Ovary (tissue), 9 donors: ENCODE results near the gene RABAC1. TPM values are rescaled to one million over a fixed set of nuclear protein-coding genes. Genes with fewer than 3 reads are reported as not detected.

Experiments used
- DNase-seq, 5 donors: peaks; one replicate each; pipeline ENCODE4 v3.0.0-alpha.2; 2019 to 2020
- H3K27ac ChIP-seq, 2 donors: fragments of 200-600 bp; one replicate each; pipeline versions ENCODE4 v1.5.1 to v1.8.0; 2019 to 2022
- H3K27me3 ChIP-seq: fragments of 200-600 bp; one replicate; pipeline ENCODE4 v1.8.0; 2022
- H3K36me3 ChIP-seq: fragments of 200-600 bp; sonication (generic); one replicate; pipeline ENCODE4 v1.5.1; 2019
- H3K4me1 ChIP-seq: one replicate; pipeline ENCODE4 v1.8.1; 2013; ENCODE audit warnings: mild to moderate bottlenecking, moderate library complexity; ENCODE audit not compliant: insufficient read depth
- H3K4me3 ChIP-seq: fragments of 200-600 bp; sonication (generic); one replicate; pipeline ENCODE4 v1.5.1; 2017
- H3K9me3 ChIP-seq, 2 donors: fragments of 200-600 bp in 1 of 2; sonication (generic) in 1 of 2; one replicate each; pipeline versions ENCODE4 v1.5.1 to v1.8.1; 2013 to 2019; ENCODE audit warnings: mild to moderate bottlenecking in 1 of 2, moderate library complexity in 1 of 2
- EP300 ChIP-seq: sonication (generic); formaldehyde crosslinking; IDR thresholded peaks from one replicate; pipeline ENCODE4 v1.6.1; 2017; ENCODE audit warnings: antibody characterized with exemption
- POLR2A ChIP-seq: fragments of 450-650 bp; IDR thresholded peaks from one replicate; pipeline ENCODE4 v1.6.1; 2017; ENCODE audit warnings: antibody characterized with exemption, mild to moderate bottlenecking, moderate library complexity
- WGBS, 3 donors: extraction: QIAGEN DNeasy Blood & Tissue Kit in 1 of 3; methylation state at CpG; one replicate each; pipeline versions ENCODE4 v1.1.5 to v1.1.7; 2013 to 2017; 5-methylcytosine and 5-hydroxymethylcytosine counted together
- intact Hi-C, 4 donors: fragments of 100-400 bp; cut with DNase I; formaldehyde crosslinking; loops; one replicate each; pipeline versions ENCODE4 v1.11.0 to v1.15.1; 2022 to 2023
- polyA plus RNA-seq, 2 donors: library from polyadenylated mRNA; stranded (reverse); fragments of 200-250 nt in 1 of 2; fragments of 350-450 nt in 1 of 2; fragmentation: Illumina TruSeq in 1 of 2; extraction: RNeasy Lipid Tissue Mini Kit (QIAGEN cat#74804) in 1 of 2; gene quantifications; one replicate each; pipeline ENCODE4 v1.2.3, GENCODE V29; 2013 to 2014
- total RNA-seq, 7 donors: library from RNA; depleted of rRNA in 2 of 7; stranded (reverse); fragments of >200 nt in 2 of 7; fragmentation: NEBNext Ultra II Directional in 3 of 7; extraction: Animal tissue kit (Norgen Biotek cat#: 25700) in 3 of 7; gene quantifications; one replicate each; pipeline versions ENCODE4 v1.1.0 to v1.2.4, GENCODE V29; 2016 to 2023
- TF ChIP-seq, protein P1 (sequence below), 3 donors: fragments of 450-650 bp in 2 of 3; fragments of 200-600 bp in 1 of 3; IDR thresholded peaks; one replicate each; pipeline versions ENCODE4 v1.5.1 to v1.8.0; 2016 to 2022; ENCODE audit warnings: antibody characterized with exemption in 3 of 3, mild to moderate bottlenecking in 1 of 3
- donor health status: DM: no; HTN: no; CAD: no; lungs with moderate emphysema.
- donor health status: DM: no; HTN: no; CAD: no.
- donor health status: Bipolar disorder and iron deficiency.
- donor health status: DM: yes; HTN: yes; CAD: no.
- donor health status: DM: no; HTN: no; CAD: no.
- donor health status: DM: yes; HTN: yes; CAD: no.

RABAC1 gene
- total and polyA plus RNA-seq, 9 donors: 21.2 to 224 (median 147) TPM

DNA sequence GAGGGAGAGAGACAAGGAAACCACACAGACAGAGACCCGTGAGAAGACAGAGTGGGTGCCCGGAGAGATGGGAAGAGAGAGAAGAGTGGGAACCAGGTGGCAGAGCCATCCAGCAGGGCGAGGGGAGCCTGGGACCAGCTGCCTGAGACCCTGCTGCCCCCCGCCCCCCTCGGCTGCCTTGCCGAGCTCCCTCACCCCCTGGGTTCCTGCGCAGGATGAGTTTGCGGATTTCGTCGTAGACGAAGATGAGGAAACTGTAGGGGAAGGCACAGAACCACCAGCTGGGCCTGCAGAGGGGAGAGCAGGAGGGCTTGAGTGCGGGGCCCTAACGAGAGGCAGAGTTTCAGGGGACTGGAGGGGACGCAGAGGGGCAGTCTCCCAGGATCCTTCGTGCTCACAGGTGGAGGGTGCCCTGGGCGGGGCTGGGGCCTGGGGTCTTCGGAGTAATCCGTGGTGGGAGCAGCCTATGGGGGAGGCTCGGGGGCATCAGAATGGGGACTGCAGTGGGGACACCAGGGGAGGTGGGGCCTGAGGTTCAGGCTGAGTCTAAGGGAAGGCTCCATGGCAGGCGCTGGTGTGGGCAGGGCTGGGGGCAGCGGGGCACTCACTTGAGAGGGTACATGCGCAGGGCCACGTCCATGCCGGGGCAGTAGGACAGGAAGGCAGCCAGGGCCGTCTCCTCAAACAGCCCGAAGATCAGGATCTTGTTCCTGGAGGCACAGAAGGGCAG lies 8.1 kb upstream of the RABAC1 start:
- TF ChIP-seq EP300: no peak
- no peak for TF ChIP-seq POLR2A
- TF ChIP-seq, protein P1, sequence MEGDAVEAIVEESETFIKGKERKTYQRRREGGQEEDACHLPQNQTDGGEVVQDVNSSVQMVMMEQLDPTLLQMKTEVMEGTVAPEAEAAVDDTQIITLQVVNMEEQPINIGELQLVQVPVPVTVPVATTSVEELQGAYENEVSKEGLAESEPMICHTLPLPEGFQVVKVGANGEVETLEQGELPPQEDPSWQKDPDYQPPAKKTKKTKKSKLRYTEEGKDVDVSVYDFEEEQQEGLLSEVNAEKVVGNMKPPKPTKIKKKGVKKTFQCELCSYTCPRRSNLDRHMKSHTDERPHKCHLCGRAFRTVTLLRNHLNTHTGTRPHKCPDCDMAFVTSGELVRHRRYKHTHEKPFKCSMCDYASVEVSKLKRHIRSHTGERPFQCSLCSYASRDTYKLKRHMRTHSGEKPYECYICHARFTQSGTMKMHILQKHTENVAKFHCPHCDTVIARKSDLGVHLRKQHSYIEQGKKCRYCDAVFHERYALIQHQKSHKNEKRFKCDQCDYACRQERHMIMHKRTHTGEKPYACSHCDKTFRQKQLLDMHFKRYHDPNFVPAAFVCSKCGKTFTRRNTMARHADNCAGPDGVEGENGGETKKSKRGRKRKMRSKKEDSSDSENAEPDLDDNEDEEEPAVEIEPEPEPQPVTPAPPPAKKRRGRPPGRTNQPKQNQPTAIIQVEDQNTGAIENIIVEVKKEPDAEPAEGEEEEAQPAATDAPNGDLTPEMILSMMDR (IDR thresholded peaks at IDR 0.05): no peak
- no peaks in the 10 kb centered on the region for H3K36me3 ChIP-seq
- intact Hi-C loops: no loop called here
- no peaks in the 10 kb centered on the region for H3K4me1 ChIP-seq
- H3K27me3 ChIP-seq: no peaks in the 10 kb centered on the region
- WGBS, 3 donors: 62 to 64% (median 63%) methylated on average over 25 to 26 of the region's 26 CpGs
- no peaks in the 10 kb centered on the region for H3K9me3 ChIP-seq
- H3K4me3 ChIP-seq: no peak overlapping the region
- DNase-seq: no peak
- H3K27ac ChIP-seq: no peak overlapping the region

- no peak for DNase-seq
- intact Hi-C loops: no loop called here
- Histone ChIP-seq H3K27me3 (no peaks in the 10 kb centered on the region), H3K4me1 (no peaks in the 10 kb centered on the region), H3K9me3 (no peaks in the 10 kb centered on the region), H3K27ac (no peak overlapping the region), H3K4me3 (no peak overlapping the region), H3K36me3 (no peaks in the 10 kb centered on the region)
- no peak for TF ChIP-seq EP300
- TF ChIP-seq POLR2A: no peak
- TF ChIP-seq, protein P1 (IDR thresholded peaks at IDR 0.05): no peak
- whole genome bisulfite sequencing, 3 donors: 66 to 72% (median 70%) methylated on average over 5 of the region's 5 CpGs
Observed at GRCh38 chr19:41965106-41965505, 6.0 kb upstream of the RABAC1 start.

- intact Hi-C loops: no loop called here
- Histone ChIP-seq H3K4me3 (no peak overlapping the region), H3K36me3 (no peaks in the 10 kb centered on the region), H3K4me1 (peaks cover 1% of the 10 kb centered on the region), H3K9me3 (no peaks in the 10 kb centered on the region), H3K27ac (no peak overlapping the region), H3K27me3 (no peaks in the 10 kb centered on the region)
- no peak for DNase-seq
- WGBS, 3 donors: 95 to 98% (median 97%) methylated on average over 5 of the region's 5 CpGs
- TF ChIP-seq EP300: no peak
- TF ChIP-seq POLR2A: no peak
- TF ChIP-seq, protein P1 (IDR thresholded peaks at IDR 0.05): no peak
Observed at GRCh38 chr19:41960973-41961372, 1.9 kb upstream of the RABAC1 start.

DNA sequence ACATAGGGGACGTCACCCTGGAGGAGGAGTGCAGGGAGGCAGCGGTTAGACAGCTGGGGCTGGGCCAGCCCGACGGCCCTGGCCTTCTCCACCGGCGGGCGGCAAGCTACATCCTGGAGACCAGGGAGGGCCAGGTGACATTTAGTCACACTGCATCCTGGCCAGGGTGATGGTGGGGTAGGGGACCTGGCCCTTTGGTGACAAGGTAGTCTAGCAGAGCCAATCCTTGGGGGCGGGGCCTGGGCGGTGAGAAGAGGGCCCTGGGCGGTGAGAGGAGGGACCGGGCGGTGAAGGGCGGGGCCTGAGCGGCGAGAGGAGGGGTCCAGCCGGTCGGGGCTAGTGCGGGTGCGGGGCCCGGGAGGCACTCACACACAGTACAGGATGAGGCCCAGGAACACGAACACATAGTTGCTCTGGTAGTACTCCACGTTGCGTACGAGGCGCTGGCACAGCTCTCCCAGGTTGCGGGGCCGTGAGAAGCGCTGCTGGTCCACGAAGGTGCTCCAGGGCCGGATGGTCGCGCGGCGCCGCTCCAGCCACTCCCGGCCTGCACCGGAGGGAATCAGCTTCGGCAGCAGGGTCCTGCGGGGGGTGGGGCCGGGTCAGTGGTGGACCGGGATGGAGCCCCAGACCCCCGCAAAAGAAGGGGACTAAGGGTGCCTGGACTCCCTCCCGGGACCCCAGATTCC lies 610 bp downstream of the RABAC1 start:
- no peak for TF ChIP-seq EP300
- peak; percentile 63 for TF ChIP-seq POLR2A
- TF ChIP-seq, protein P1 (IDR thresholded peaks at IDR 0.05): peak in 1 of 3 donors; percentile 13
- no peaks in the 10 kb centered on the region for H3K9me3 ChIP-seq
- H3K27ac ChIP-seq: peak overlapping the region; percentile 82 to 87
- no peaks in the 10 kb centered on the region for H3K27me3 ChIP-seq
- 1 to 2% (median 2%) methylated on average over 42 to 43 of the region's 43 CpGs for WGBS, 3 donors
- peak overlapping the region; percentile 93 for H3K4me3 ChIP-seq
- peak; percentile 78 to 86 (median 84) for DNase-seq
- intact Hi-C loops: loop anchor here in 1 of 4 donors (5.0 kb wide), 1 partner anchor 96 kb away; the partner anchor contains the start of gene RPS19
- peaks cover 1% of the 10 kb centered on the region for H3K4me1 ChIP-seq
- H3K36me3 ChIP-seq: no peaks in the 10 kb centered on the region
